SK-N-SH treated with all-trans-retinoic acid at 6 μM for 48 hours (cell line): ENCODE measurements around the gene ESYT3.

Experiments used
- ARNTL ChIP-seq: fragments of 450-650 bp; formaldehyde crosslinking; IDR thresholded peaks from 2 replicates; pipeline ENCODE4 v1.5.0; 2020; ENCODE audit warnings: low read depth, mild to moderate bottlenecking, moderate library complexity, borderline replicate concordance
- BACH2 ChIP-seq: fragments of 250-450 bp; sonication (Bioruptor Pico); IDR thresholded peaks from 2 replicates; pipeline ENCODE4 v1.9.0; 2021; ENCODE audit warnings: mild to moderate bottlenecking, borderline replicate concordance
- CREB5 ChIP-seq: fragments of 250-450 bp; sonication (Bioruptor Pico); IDR thresholded peaks from 2 replicates; pipeline ENCODE4 v1.5.1; 2020; ENCODE audit warnings: low read depth, mild to moderate bottlenecking, moderate library complexity
- CSDC2 ChIP-seq: fragments of 250-450 bp; sonication (Bioruptor Pico); IDR thresholded peaks from 2 replicates; pipeline ENCODE4 v1.5.0; 2020; ENCODE audit warnings: mild to moderate bottlenecking, moderate library complexity
- ESRRG ChIP-seq: fragments of 250-450 bp; sonication (Bioruptor Pico); IDR thresholded peaks from 2 replicates; pipeline ENCODE4 v1.6.1; 2021; ENCODE audit warnings: mild to moderate bottlenecking
- GLIS3 ChIP-seq: fragments of 250-450 bp; sonication (Bioruptor Pico); IDR thresholded peaks from 2 replicates; pipeline ENCODE4 v1.5.0; 2020; ENCODE audit warnings: mild to moderate bottlenecking, moderate library complexity
- OSR1 ChIP-seq: fragments of 250-450 bp; sonication (Bioruptor Pico); IDR thresholded peaks from 2 replicates; pipeline ENCODE4 v1.8.0; 2022; ENCODE audit warnings: moderate library complexity, mild to moderate bottlenecking, inconsistent platforms
- PATZ1 ChIP-seq: fragments of 250-450 bp; sonication (Bioruptor Pico); IDR thresholded peaks from 2 replicates; pipeline ENCODE4 v1.8.0; 2020; ENCODE audit warnings: mild to moderate bottlenecking, moderate library complexity, borderline replicate concordance
- POU6F1 ChIP-seq: fragments of 250-450 bp; sonication (Bioruptor Pico); IDR thresholded peaks from 2 replicates; pipeline ENCODE4 v1.8.0; 2021; ENCODE audit warnings: low read depth, mild to moderate bottlenecking, moderate library complexity, borderline replicate concordance
- SNAI2 ChIP-seq: fragments of 250-450 bp; sonication (Bioruptor Pico); IDR thresholded peaks from 2 replicates; pipeline ENCODE4 v1.5.0; 2020; ENCODE audit warnings: mild to moderate bottlenecking, moderate library complexity
- ZC3H10 ChIP-seq: fragments of 250-450 bp; sonication (Bioruptor Pico); IDR thresholded peaks from 2 replicates; pipeline ENCODE4 v1.5.1; 2021; ENCODE audit warnings: mild to moderate bottlenecking, moderate library complexity
- ZFP3 ChIP-seq: fragments of 250-450 bp; sonication (Bioruptor Pico); IDR thresholded peaks from 2 replicates; pipeline ENCODE4 v1.5.0; 2020; ENCODE audit warnings: mild to moderate bottlenecking, moderate library complexity
- ZNF565 ChIP-seq: fragments of 450-650 bp; formaldehyde crosslinking; conservative IDR thresholded peaks from 2 replicates; pipeline ENCODE4 v1.5.0; 2020; ENCODE audit warnings: low read depth, mild to moderate bottlenecking, moderate library complexity
- ZNF70 ChIP-seq: fragments of 450-650 bp; formaldehyde crosslinking; IDR thresholded peaks from 2 replicates; pipeline ENCODE4 v1.5.0; 2020; ENCODE audit warnings: mild to moderate bottlenecking, moderate library complexity

- TF ChIP-seq PATZ1 (CRISPR knock-in tag) = no peak
- no peak for TF ChIP-seq GLIS3 (CRISPR knock-in tag)
- no peak for TF ChIP-seq SNAI2 (CRISPR knock-in tag)
- no peak for TF ChIP-seq ZFP3
- no peak for TF ChIP-seq ARNTL (CRISPR knock-in tag)
- TF ChIP-seq OSR1 = no peak
- TF ChIP-seq CREB5 (CRISPR knock-in tag) = no peak
- no peak for TF ChIP-seq ZNF565 (CRISPR knock-in tag)
- TF ChIP-seq ZNF70 = no peak
- no peak for TF ChIP-seq BACH2 (CRISPR knock-in tag)
- no peak for TF ChIP-seq ZC3H10 (CRISPR knock-in tag)
- no peak for TF ChIP-seq CSDC2 (CRISPR knock-in tag)
- no peak for TF ChIP-seq ESRRG (CRISPR knock-in tag)
- TF ChIP-seq POU6F1 (CRISPR knock-in tag) = no peak
Observed at GRCh38 chr3:138470687-138471086, 36.3 kb downstream of the ESYT3 start.
